Endometrium (tissue), 2 donors: ENCODE data around the gene UPK1A.

Experiments
- FAIRE-seq: peaks from 2 replicates; lab custom pipeline; 2012; peaks lifted over from hg19 to GRCh38; lab: Jason Lieb, UNC
- donor health status: control.
- donor health status: control.

Gene UPK1A

DNA sequence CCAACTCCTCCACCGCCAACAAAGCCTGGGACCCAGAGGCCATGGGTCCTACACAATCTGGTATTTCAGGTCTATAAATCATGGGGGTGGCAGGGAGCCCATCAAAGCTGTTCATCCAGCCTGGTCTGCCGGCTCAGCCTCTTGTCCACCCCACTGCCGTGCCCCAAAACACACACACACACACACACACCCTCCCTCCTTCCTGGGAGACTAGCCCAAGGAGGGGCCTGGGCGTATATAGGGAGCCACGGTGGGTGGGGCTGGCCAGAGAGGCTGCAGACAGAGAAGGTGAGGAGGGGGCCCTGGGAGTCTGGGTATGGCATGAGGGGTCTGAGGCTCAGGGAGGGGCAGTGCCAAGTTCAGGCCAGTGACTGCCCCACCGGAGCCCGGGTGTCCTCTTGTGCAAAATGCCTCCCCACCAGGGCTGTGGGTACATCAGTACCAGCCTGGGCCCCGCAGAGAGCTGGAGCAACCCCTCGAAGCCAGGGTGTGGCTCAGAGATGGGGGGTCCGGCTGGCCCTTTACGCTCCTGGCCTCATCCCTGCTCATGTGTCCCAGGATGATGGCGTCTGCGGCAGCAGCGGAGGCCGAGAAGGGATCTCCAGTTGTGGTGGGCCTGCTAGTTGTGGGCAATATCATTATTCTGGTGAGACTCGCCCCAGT lies at the start of gene UPK1A:
Gene UPK1A, plus strand, starts transcription at position 267 of the 663 bp plus-strand sequence. Its CDS starts 296 bp downstream, at position 563.
- no peak for FAIRE-seq

DNA sequence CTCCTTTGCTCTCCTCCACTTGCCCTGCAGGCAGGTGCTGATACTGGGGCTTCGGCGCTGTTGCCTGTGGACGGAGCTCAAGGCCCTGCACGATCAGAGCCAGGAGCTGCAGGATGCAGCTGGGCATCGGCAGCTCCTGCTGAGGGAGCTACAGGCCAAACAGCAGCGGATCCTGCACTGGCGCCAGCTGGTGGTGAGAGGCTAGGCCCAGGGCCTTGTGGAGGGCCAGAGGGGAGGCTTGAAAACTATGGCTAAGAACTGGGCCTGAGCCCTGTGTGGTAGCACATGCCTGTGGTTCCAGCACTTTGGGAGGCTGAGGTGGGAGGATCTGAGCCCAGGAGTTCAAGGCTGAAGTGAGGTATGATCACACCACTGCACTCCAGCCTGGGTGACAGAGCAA lies 47.5 kb upstream of the UPK1A start:
- FAIRE-seq: no peak

DNA sequence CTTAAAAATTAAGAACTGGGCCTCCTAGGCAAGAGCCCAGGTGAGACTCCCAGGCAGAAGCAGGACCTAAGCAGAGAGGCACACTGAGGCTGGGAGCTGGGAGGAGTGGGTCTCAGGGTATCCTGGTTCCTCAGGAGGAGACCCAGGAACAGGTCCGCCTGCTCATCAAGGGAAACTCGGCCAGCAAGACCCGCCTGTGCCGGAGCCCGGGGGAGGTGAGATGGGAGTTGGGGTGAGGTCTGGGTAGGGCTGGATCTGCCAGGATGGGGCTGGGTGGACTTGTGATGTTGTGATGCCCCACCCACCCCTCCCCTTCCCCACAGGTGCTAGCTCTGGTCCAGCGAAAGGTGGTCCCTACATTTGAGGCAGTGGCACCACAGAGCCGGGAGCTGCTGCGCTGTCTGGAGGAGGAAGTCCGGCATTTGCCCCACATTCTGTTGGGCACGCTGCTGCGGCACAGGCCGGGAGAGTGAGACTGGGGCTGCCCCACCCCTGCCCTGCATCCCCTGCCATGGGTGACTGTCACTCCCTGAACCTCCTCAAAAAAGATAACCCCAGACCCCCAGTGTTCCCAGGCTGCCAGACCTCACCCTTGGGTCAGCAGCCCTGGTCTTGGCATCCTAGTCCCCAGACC lies 46.9 kb upstream of the UPK1A start:
- FAIRE-seq: no peak

DNA sequence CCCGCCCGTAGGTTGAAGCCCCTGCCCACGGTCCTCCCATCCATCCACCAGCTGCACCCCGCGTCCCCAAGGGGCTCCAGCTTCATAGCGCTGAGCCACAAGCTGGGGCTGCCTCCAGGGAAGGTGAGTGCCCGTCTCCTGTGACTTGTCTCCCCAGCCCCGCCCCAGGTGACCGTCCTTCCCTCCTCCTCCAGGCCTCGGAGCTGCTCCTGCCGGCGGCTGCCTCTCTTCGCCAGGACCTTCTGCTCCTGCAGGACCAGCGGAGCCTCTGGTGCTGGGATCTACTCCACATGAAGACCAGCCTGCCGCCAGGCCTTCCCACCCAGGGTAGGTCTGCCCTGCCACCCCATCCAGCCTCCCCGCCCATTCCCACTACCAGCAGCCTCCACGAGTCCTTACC lies 46.3 kb upstream of the UPK1A start:
- no peak for FAIRE-seq

DNA sequence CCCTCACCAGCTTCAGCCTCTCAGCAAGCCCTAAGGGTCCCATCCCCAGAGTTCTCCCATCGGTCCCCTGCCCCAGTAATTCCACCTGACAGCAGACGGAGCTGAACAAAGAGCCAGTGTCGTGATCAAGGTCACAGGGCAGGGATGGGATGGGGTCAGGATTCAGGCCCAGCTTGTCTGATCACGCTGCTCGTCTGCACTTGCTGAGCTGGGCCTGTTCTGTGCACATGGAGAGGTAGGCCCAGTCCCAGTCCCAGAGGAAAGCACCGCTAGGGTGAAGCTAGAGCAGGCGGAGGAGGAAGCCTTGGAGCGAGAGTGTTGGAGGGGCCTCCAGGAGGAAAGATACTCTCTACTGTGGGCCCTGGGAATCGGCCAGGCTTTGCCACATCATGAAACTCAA lies 44.6 kb upstream of the UPK1A start:
- no peak for FAIRE-seq

DNA sequence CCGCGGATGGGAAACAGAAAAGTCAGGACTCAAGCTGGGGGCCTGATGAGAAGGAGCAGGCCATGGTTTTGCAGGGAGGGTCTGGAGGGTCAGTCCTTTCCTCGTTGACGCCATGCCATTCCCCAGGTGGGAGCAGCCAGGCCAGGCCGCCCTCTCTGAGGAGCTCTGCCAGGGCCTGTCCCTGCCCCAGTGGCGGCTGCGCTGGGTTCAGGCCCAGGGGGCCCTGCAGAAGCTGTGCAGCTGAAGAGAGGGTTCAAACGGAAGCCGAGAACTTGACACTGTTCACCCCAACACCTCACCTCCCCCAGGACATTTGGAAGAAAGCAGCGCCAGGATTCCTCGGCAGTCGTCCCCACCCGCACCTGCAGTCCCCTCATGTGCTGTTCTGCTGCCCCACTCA lies 43.6 kb upstream of the UPK1A start:
- no peak for FAIRE-seq

DNA sequence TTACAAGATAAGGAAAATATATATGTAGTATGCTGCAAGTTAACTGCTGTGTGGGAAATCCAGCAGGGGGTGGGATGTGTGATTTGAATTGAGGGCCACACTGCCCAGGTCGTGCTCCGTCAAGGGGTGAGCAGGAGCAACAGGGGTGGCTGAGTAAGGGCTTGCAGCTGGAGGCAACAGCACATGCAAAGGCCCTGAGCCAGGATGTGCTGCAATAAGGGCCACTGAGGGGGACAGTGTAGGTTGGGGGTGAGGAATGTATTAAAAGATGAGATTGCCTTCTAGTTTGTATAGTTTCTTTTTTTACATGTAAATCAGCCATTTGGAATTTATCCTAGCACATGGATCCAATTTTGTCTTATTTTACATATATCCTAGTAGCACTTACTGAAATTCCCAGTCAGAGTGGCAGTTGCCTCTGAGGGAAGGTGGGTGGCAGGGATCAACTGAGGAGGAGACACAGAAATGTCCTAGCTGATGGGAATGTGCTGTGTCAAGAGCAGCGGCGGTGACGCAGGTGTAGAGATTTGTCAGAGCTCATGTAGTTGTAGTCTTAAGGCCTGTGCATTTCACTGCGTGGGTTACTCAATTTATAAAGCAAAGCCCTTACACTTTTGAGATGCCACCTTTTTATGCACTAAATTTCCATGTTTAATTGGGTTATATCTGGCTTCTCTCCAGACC lies 42.8 kb upstream of the UPK1A start:
- FAIRE-seq: no peak

DNA sequence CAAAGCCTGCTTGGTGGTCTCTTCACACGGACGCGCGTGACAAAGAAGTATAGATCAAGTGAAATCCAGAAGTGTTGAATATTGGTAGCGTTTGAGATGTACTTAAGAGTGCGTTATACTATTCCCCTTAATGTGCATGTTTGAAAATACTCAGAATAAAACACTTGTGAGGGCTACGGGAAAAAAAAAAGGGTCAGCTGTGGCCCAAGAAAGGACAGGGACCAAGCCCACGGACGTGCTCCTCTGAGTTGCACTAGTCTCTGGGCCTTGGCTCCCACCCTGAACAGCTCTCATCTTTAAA lies 38.1 kb upstream of the UPK1A start:
- no peak for FAIRE-seq

DNA sequence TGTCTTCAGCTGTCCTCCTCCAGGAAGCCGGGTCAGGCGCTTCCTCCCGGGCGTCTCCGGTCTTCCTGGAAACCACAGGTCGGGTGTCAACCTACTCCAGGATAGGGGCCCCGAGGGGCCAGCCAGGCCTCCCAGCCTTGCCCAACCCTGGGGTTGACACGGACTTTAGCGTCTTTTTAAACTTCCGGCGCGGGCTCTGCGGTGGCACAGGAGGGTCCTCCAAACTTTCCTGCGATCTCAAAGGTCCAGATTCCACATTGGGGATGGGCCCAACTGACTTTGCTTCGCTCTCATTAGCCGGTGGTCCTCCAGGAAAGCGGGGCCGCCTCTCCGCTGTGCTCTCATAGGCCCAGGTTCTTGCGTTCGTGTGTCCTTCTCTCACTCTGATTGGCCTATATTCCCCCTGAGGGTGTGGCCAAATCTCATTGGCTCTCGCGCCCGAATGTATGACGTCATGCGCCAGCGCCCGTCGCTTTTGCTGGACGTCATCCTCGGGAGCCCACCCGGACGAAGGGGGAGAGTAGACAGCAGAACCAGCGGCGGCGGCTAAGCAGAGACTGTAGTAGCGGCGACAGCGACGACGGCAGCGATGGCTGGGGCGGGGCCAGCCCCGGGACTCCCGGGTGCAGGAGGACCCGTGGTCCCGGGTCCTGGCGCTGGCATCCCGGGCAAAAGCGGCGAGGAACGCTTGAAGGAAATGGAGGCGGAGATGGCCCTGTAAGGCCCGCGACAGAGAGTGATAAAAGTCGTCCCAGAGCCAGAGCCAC lies 37.6 kb upstream of the UPK1A start, which contains the start of gene RBM42:
Gene RBM42, plus strand, starts transcription at position 472 of the 767 bp plus-strand sequence. Its CDS starts 118 bp downstream, at position 590.
- FAIRE-seq: peak; percentile 99

DNA sequence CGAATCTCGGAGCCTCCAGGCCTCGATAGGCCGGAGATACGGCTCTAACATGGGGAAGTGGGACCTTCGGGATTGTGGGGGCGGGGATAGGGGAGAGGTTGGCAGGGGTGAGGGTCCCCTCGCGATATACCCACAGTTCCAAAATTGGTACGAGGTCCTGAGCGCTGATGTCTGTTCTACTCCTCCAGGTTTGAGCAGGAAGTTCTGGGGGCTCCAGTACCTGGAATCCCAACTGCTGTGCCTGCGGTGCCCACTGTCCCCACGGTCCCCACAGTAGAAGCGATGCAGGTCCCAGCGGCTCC lies 37.0 kb upstream of the UPK1A start:
- FAIRE-seq: no peak

DNA sequence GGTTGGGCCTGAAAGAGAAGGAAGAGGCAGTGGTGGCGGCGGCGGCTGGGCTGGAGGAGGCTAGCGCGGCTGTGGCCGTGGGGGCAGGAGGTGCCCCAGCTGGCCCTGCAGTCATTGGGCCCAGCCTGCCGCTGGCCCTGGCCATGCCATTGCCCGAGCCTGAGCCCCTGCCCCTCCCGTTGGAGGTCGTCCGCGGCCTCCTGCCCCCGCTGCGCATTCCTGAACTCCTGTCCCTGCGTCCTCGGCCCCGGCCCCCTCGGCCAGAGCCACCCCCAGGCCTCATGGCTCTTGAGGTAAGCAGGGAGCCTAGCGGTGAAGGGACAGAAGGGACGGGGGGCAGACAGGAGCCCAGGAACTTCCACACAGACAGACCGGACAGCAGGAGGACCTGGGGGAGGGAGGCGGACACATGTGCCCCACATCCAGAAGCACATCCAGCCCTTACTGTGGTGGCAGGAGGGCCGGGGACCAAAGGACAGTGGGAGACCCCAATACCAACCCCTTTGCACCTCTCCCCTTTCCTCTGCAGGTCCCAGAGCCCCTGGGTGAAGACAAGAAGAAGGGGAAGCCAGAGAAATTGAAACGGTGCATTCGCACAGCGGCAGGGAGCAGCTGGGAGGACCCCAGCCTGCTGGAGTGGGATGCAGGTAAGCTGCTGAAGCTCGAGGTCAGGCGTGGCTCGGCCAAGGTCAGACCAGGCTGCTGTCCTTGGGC lies 32.4 kb upstream of the UPK1A start:
- FAIRE-seq: no peak

DNA sequence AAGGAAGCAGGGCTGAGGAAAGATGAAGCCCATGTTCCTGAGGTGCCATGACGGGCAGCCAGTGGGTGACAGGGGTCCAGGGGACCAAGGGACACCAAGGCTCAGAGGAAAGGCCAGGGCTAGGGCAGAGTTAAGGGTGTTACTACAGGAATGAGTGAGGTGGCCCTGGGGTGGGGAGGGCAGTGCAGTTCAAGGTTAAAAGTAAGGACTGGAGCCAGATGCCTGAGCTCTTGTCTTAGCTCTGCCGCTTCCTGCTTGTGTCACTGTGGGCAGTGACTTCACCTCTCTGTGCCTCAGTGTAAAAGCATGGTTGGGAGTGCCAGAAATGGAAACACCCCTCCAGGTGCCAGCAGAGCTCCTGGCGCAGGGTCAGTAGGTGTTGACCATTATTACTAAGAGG lies 29.7 kb upstream of the UPK1A start:
- FAIRE-seq: no peak

DNA sequence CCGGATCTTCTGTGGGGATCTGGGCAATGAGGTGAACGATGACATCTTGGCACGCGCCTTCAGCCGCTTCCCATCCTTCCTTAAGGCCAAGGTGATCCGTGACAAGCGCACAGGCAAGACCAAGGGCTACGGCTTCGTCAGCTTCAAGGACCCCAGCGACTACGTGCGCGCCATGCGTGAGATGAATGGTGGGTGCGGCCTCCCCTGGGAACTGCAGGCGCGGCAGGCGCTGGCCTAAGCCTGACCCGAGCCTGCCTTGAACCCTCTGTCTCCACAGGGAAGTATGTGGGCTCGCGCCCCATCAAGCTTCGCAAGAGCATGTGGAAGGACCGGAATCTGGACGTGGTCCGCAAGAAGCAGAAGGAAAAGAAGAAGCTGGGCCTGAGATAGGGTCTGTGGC lies 29.2 kb upstream of the UPK1A start:
- FAIRE-seq: no peak

DNA sequence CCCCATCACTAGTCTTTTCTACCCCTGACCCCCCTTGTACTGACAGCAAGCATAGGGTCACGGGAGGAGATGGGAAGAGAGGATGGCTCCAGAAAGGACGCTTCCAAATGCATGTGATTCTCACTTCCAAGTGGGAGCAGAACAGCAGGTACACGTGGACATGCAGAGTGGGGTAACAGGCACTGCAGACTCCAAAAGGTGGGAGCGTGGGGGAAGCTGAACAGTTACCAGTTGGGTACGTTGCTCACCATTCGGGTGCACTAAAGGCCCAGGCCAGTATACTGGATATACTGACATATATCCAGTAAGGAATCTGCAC lies 27.0 kb upstream of the UPK1A start:
- no peak for FAIRE-seq

DNA sequence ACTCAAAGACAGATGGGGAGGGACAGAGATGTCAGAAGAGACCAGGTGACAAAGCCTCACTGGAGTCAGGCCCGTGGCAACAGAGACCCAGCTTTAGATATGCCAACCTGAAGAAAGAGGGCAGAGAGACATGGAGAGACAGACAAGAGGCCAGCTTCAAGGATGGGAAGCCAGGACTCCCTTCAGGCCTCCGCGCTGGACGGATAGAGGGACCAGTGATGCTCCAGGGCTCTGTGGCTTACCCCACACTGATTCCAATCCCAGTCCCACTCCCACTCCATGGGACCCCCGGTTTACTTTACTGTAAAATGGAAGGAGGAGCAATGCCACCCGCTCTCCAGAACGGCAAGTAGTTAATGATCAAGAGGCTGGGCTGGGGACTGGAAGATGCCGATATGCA lies 26.5 kb upstream of the UPK1A start:
- FAIRE-seq: no peak

DNA sequence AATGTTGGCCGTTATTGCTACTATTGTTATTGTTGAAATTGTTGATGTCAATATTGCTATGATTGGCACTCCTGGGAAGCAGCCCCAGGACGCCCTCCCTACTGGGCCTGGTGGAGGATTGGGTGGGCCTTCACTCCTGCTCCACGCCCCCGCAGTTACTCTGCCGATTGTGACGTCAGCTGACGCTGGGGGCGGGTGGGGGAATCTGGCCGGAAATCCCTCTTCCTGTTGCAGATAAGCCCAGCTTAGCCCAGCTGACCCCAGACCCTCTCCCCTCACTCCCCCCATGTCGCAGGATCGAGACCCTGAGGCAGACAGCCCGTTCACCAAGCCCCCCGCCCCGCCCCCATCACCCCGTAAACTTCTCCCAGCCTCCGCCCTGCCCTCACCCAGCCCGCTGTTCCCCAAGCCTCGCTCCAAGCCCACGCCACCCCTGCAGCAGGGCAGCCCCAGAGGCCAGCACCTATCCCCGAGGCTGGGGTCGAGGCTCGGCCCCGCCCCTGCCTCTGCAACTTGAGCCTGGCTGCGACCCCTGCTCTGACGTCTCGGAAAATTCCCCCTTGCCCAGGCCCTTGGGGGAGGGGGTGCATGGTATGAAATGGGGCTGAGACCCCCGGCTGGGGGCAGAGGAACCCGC lies 24.7 kb upstream of the UPK1A start, which contains the start of gene ETV2:
Gene ETV2, plus strand, starts transcription at position 231 of the 637 bp plus-strand sequence. CDS start 716 bp downstream, outside the sequence.
- FAIRE-seq: no peak

DNA sequence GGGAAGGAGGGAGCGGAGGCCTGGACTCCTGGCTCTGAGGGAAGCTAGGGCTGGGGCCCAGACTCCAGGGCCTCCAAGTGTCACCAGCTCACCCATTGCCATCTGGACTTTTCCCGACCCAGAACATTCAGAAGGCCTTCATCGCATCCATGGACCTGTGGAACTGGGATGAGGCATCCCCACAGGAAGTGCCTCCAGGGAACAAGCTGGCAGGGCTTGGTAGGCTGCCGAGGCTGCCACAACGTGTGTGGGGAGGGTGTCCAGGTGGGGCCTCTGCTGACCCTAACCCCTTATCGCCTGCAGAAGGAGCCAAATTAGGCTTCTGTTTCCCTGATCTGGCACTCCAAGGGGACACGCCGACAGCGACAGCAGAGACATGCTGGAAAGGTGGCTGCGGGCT lies 24.0 kb upstream of the UPK1A start:
- FAIRE-seq: no peak

DNA sequence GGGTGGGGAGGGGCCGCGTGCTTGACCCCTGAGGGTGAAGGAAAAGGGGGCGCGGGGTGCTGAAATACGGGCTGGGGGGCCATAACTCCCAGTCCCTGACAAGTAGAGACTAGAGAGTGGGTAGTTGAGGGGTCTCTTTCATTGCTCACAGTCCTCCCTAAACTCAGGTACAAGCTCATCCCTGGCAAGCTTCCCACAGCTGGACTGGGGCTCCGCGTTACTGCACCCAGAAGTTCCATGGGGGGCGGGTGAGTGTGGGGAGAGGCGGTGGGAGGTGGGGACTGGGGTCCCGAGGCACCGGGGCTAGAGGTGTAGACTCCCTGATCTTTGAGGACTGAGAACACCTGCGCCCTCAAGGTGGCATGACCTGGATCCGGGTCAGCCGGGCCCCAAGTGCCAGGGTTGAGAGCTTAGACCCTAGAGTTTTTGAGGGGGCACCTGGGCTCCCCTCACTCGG lies 23.5 kb upstream of the UPK1A start:
- no peak for FAIRE-seq

DNA sequence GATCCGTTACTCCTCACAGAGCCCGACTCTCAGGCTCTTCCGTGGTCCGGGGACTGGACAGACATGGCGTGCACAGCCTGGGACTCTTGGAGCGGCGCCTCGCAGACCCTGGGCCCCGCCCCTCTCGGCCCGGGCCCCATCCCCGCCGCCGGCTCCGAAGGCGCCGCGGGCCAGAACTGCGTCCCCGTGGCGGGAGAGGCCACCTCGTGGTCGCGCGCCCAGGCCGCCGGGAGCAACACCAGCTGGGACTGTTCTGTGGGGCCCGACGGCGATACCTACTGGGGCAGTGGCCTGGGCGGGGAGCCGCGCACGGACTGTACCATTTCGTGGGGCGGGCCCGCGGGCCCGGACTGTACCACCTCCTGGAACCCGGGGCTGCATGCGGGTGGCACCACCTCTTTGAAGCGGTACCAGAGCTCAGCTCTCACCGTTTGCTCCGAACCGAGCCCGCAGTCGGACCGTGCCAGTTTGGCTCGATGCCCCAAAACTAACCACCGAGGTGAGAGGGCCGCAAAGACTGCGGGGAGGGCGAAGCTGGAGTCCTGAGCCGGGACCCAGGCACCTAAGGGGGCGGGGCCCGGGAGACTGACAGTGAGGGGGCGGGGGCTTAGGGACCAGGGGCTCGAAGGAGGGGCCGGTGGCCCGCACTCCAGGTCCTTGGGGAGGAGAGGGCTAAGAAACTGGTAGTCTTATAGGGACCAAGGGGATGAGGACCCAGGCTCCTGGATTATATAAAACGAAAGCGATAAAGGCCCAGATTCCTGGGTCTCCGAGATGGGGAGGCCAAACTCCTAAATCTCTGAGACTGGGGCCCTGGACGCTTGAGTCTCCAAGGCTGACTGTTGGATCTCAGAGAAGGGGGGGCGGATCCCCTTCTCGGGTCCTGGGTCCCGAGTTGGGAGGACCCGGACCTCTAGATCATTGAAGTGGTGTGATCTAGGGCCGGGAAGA lies 22.8 kb upstream of the UPK1A start:
- no peak for FAIRE-seq

DNA sequence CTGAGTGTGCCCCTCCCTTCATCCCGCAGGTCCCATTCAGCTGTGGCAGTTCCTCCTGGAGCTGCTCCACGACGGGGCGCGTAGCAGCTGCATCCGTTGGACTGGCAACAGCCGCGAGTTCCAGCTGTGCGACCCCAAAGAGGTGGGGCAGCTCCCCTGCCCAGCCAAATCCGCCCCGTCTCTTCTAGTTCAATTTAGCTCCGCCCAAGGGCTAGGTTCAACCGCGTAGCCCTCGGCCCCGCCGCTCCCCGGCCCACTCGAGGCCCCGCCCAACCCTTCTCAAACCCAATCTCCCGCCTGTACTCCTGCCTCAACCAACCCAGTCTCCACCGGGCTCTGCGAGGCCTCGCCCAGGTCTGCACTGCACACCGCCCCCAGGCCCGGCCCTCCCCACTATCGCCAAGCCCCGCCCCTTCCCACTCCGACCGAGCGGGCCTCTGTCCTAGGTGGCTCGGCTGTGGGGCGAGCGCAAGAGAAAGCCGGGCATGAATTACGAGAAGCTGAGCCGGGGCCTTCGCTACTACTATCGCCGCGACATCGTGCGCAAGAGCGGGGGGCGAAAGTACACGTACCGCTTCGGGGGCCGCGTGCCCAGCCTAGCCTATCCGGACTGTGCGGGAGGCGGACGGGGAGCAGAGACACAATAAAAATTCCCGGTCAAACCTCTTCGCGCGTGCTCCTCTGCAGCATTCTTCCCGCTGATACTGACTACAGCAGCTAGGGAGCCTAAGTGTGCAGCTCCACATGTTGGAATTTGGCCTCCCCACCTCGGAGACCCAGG lies 21.9 kb upstream of the UPK1A start:
- FAIRE-seq: no peak
